ENCODE data around the gene GPR18.
A peak's percentile ranks its signal among the peaks of the same experiment; 100 is the strongest.

GPR18 gene

GRCh38 chr13:99272481-99272880, 14.3 kb upstream of the GPR18 start:
- ChIA-PET POLR2A (ENCODE audit: low non-redundant PET) (interaction anchor here (0.8 kb wide), 1 partner anchor 72 kb away, joined by 3 read pairs; the partner anchor contains the start of gene UBAC2), CTCF (no interaction called here)
- no peak overlapping the region for H3K27ac ChIP-seq
- no peak for DNase-seq (ENCODE audit: low spot score)
- TF ChIP-seq CTCF (conservative IDR thresholded peaks at IDR 0.05; ENCODE audit: low read depth) = no peak

GRCh38 chr13:99271249-99271648, 13.1 kb upstream of the GPR18 start:
- no peak overlapping the region for H3K27ac ChIP-seq
- ChIA-PET CTCF (interaction anchor here (0.5 to 0.7 kb wide), 3 partner anchors 15 to 242 kb away, joined by 3 to 4 read pairs (median 3); no protein-coding TSS in a partner anchor), POLR2A (ENCODE audit: low non-redundant PET) (no interaction called here)
- DNase-seq (ENCODE audit: low spot score) = no peak
- TF ChIP-seq CTCF (conservative IDR thresholded peaks at IDR 0.05; ENCODE audit: low read depth) = no peak

GRCh38 chr13:99270518-99270917, 12.3 kb upstream of the GPR18 start:
- POLR2A ChIA-PET (ENCODE audit: low non-redundant PET) = no interaction called here
- no peak overlapping the region for H3K27ac ChIP-seq
- no peak for TF ChIP-seq CTCF (conservative IDR thresholded peaks at IDR 0.05; ENCODE audit: low read depth)
- CTCF ChIA-PET = interaction anchor here (0.5 to 3.5 kb wide), 6 partner anchors 9 to 427 kb away, joined by 3 to 15 read pairs (median 4); no protein-coding TSS in a partner anchor
- no peak for DNase-seq (ENCODE audit: low spot score)

GRCh38 chr13:99269627-99270241, 11.6 kb upstream of the GPR18 start:
- H3K27ac ChIP-seq = no peak overlapping the region
- DNase-seq (ENCODE audit: low spot score) = peak; percentile 20
- POLR2A ChIA-PET (ENCODE audit: low non-redundant PET) = no interaction called here
- CTCF ChIA-PET = interaction anchor here (0.5 to 3.5 kb wide), 9 partner anchors 8 to 426 kb away, joined by 3 to 15 read pairs (median 4); no protein-coding TSS in a partner anchor
- peak; percentile 61 for TF ChIP-seq CTCF (conservative IDR thresholded peaks at IDR 0.05; ENCODE audit: low read depth)

- TF ChIP-seq CTCF (conservative IDR thresholded peaks at IDR 0.05; ENCODE audit: low read depth) = no peak
- CTCF ChIA-PET = interaction anchor here (0.6 to 3.5 kb wide), 4 partner anchors 93 to 208 kb away, joined by 3 to 15 read pairs (median 4); no protein-coding TSS in a partner anchor
- no peak overlapping the region for H3K27ac ChIP-seq
These were observed 10.6 kb upstream of the GPR18 start for GRCh38 chr13:99268822-99269221.

GRCh38 chr13:99267927-99268326, 9.7 kb upstream of the GPR18 start:
- TF ChIP-seq CTCF (conservative IDR thresholded peaks at IDR 0.05; ENCODE audit: low read depth) = no peak
- no peak overlapping the region for H3K27ac ChIP-seq
- DNase-seq (ENCODE audit: low spot score) = no peak
- ChIA-PET POLR2A (ENCODE audit: low non-redundant PET) (no interaction called here), CTCF (interaction anchor here (0.6 to 3.5 kb wide), 2 partner anchors 92 to 212 kb away, joined by 3 to 15 read pairs; no protein-coding TSS in a partner anchor)

More at GRCh38 chr13:99268822-99269221, 10.6 kb upstream of the GPR18 start:
- DNase-seq (ENCODE audit: low spot score) = no peak
- POLR2A ChIA-PET (ENCODE audit: low non-redundant PET) = no interaction called here
